Activated naive CD4-positive, alpha-beta T cell treated with anti-CD3 and anti-CD28 coated beads for 36 hours (primary cell): Measurements from ENCODE around the gene DPP6. TPM values are rescaled to one million over a fixed set of nuclear protein-coding genes. Genes with fewer than 3 reads are reported as not detected.

Experiments
- CTCF ChIA-PET: fragments of 350-600 bp; sonication (Branson Sonifier 250); formaldehyde crosslinking; loops from one replicate; lab custom pipeline; 2021; ENCODE audit warnings: antibody characterized with exemption; lab: Charles Lee
- DNase-seq: peaks from one replicate; pipeline ENCODE4 v3.0.0-alpha.2; 2020
- H3K27ac Mint-ChIP-seq: one replicate; pipeline ENCODE4 v1.8.0; 2021; ENCODE audit warnings: mild to moderate bottlenecking, mixed read lengths
- H3K27me3 Mint-ChIP-seq: one replicate; pipeline ENCODE4 v1.8.0; 2021; ENCODE audit warnings: low read depth, mixed read lengths
- H3K36me3 Mint-ChIP-seq: one replicate; pipeline ENCODE4 v1.8.0; 2021; ENCODE audit warnings: low read depth, mixed read lengths
- H3K4me1 Mint-ChIP-seq: one replicate; pipeline ENCODE4 v1.8.0; 2021; ENCODE audit warnings: low read depth, mixed read lengths
- H3K4me3 Mint-ChIP-seq: one replicate; pipeline ENCODE4 v1.8.0; 2021; ENCODE audit warnings: mild to moderate bottlenecking, moderate library complexity, mixed read lengths
- H3K9me3 Mint-ChIP-seq: one replicate; pipeline ENCODE4 v1.8.0; 2021; ENCODE audit warnings: mixed read lengths
- intact Hi-C: fragments of 100-400 bp; cut with micrococcal nuclease; formaldehyde crosslinking; loops from one replicate; pipeline ENCODE4 v1.15.1; 2023
- total RNA-seq, 2 experiments: library from RNA; stranded (reverse); gene quantifications; one replicate each; pipeline ENCODE4 v1.2.3, GENCODE V29; 2021

DPP6 gene
- total RNA-seq, 2 experiments from 2014 or later, result not detected

DNA sequence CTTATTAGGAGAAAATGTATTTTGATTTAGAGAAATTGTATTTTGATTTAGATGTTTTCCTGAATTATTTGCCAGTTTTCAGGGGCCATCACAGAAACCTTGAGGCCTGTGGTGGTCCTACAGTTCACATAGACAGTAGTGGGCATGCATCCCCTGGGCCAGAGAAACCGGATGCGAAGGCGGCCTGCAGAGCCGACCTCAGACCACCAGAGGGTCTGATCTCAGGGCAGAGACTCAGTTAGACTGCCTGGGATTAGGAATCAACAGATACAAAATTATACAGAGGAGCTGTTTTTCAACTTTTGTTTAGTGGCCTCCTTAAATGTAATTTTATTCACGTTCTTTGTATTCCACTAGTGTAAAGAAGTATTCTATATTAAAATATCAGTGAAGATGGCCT lies 792.3 kb downstream of the DPP6 start:
- Mint-ChIP-seq H3K4me3 (no peak overlapping the region), H3K27ac (no peak overlapping the region), H3K4me1 (no peaks in the 10 kb centered on the region), H3K36me3 (no peaks in the 10 kb centered on the region), H3K27me3 (peaks cover 37% of the 10 kb centered on the region), H3K9me3 (no peaks in the 10 kb centered on the region)
- DNase-seq, result no peak
- CTCF ChIA-PET, result interaction anchor here (0.6 to 0.9 kb wide), 2 partner anchors 22 to 70 kb away, joined by 3 to 4 read pairs; no protein-coding TSS in a partner anchor
- intact Hi-C loops, result no loop called here

- intact Hi-C loops, result no loop called here
- H3K36me3 Mint-ChIP-seq, result no peaks in the 10 kb centered on the region
- no peak overlapping the region for H3K27ac Mint-ChIP-seq
- CTCF ChIA-PET, result interaction anchor here (0.6 kb wide), 1 partner anchor 1011 kb away, joined by 5 read pairs; no protein-coding TSS in a partner anchor
- no peaks in the 10 kb centered on the region for H3K9me3 Mint-ChIP-seq
- no peak overlapping the region for H3K4me3 Mint-ChIP-seq
- no peaks in the 10 kb centered on the region for H3K4me1 Mint-ChIP-seq
- H3K27me3 Mint-ChIP-seq, result peaks cover 35% of the 10 kb centered on the region
- DNase-seq, result no peak
These were observed 792.8 kb downstream of the DPP6 start for GRCh38 chr7:154844955-154845354.

DNA sequence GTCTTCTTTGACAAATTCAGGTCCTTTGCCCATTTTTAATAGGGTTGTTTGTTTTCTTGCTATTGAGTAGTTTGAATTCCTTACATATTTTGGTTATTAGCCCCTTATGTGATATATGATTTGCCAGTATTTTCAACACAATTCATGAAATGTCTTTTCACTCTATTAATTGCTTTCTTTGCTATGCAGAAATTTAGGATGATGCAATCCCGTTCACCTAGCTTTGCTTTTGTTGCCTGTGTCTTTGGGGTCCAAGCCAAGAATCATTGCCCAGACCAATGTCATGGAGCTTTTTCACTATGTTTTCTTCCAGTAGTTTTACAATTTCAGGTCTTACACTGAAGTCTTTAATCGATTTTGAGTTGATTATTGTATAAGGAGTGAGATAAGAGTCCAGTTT lies 796.3 kb downstream of the DPP6 start:
- H3K27ac Mint-ChIP-seq, result no peak overlapping the region
- H3K27me3 Mint-ChIP-seq, result peaks cover 26% of the 10 kb centered on the region
- H3K4me1 Mint-ChIP-seq, result no peaks in the 10 kb centered on the region
- no peaks in the 10 kb centered on the region for H3K9me3 Mint-ChIP-seq
- no peak overlapping the region for H3K4me3 Mint-ChIP-seq
- H3K36me3 Mint-ChIP-seq, result no peaks in the 10 kb centered on the region
- intact Hi-C loops, result no loop called here
- no peak for DNase-seq
- CTCF ChIA-PET, result no interaction called here

GRCh38 chr7:154852205-154852604 lies 800.0 kb downstream of the DPP6 start:
- DNase-seq, result no peak
- no peak overlapping the region for H3K4me3 Mint-ChIP-seq
- no peak overlapping the region for H3K27ac Mint-ChIP-seq
- H3K27me3 Mint-ChIP-seq, result peaks cover 17% of the 10 kb centered on the region
- no peaks in the 10 kb centered on the region for H3K9me3 Mint-ChIP-seq
- intact Hi-C loops, result no loop called here
- CTCF ChIA-PET, result no interaction called here
- H3K36me3 Mint-ChIP-seq, result no peaks in the 10 kb centered on the region
- no peaks in the 10 kb centered on the region for H3K4me1 Mint-ChIP-seq

GRCh38 chr7:154853063-154853726 lies 801.0 kb downstream of the DPP6 start:
- H3K4me3 Mint-ChIP-seq, result no peak overlapping the region
- CTCF ChIA-PET, result no interaction called here
- no peak overlapping the region for H3K27ac Mint-ChIP-seq
- no peak for DNase-seq
- no peaks in the 10 kb centered on the region for H3K9me3 Mint-ChIP-seq
- no peaks in the 10 kb centered on the region for H3K36me3 Mint-ChIP-seq
- no peaks in the 10 kb centered on the region for H3K4me1 Mint-ChIP-seq
- H3K27me3 Mint-ChIP-seq, result peaks cover 12% of the 10 kb centered on the region
- intact Hi-C loops, result no loop called here

GRCh38 chr7:154853727-154854095 lies 801.5 kb downstream of the DPP6 start:
- Mint-ChIP-seq H3K4me3 (no peak overlapping the region), H3K27ac (no peak overlapping the region), H3K27me3 (peaks cover 9% of the 10 kb centered on the region), H3K9me3 (no peaks in the 10 kb centered on the region), H3K4me1 (no peaks in the 10 kb centered on the region), H3K36me3 (no peaks in the 10 kb centered on the region)
- intact Hi-C loops, result no loop called here
- CTCF ChIA-PET, result no interaction called here
- no peak for DNase-seq

DNA sequence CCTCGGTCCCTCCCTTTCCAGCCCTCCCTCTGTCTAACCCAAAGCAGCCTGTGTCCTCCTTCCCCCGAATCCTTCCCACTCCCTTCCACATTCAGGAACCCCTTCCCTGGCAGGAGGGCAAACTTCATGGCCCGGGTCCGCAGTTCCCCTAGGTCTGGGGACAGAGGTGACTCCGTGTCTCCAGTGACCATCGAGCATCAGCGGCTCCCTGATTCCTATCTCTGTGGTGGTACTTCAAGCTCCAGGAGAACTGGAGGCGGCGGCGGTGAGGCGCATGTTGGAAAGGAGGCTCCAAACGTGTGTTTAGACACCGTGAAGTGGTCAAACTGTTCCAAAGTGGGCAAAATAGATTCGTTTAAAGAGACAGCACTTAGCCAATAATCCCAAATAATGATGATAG lies 802.6 kb downstream of the DPP6 start:
- intact Hi-C loops, result no loop called here
- CTCF ChIA-PET, result no interaction called here
- no peaks in the 10 kb centered on the region for H3K36me3 Mint-ChIP-seq
- H3K27me3 Mint-ChIP-seq, result peaks cover 4% of the 10 kb centered on the region
- no peaks in the 10 kb centered on the region for H3K9me3 Mint-ChIP-seq
- no peaks in the 10 kb centered on the region for H3K4me1 Mint-ChIP-seq
- H3K4me3 Mint-ChIP-seq, result no peak overlapping the region
- no peak overlapping the region for H3K27ac Mint-ChIP-seq
- DNase-seq, result no peak

DNA sequence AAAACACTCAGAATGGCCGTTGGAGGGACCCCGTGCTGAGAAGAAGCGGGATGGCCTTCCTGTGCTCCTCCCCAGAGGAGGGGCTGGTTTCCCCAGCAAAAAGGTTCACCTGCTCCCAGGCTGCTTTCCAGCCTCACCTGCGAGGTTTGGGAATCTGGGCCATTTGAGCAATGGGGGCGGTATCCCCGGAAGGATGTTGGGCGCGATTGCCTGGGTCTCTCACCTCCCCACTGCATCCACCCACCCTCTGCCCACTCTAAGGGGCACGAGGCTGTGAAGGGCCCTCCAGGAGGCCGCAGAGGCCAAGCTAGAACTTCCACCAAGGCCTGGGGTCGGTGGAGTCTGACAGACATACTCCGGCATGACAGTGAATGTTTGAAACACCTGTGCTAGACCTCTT lies 803.2 kb downstream of the DPP6 start:
- Mint-ChIP-seq H3K27ac (no peak overlapping the region), H3K4me3 (no peak overlapping the region), H3K9me3 (no peaks in the 10 kb centered on the region), H3K4me1 (no peaks in the 10 kb centered on the region), H3K36me3 (no peaks in the 10 kb centered on the region), H3K27me3 (peaks cover 4% of the 10 kb centered on the region)
- intact Hi-C loops, result no loop called here
- no peak for DNase-seq
- CTCF ChIA-PET, result no interaction called here

GRCh38 chr7:154856733-154857132 lies 804.5 kb downstream of the DPP6 start:
- Mint-ChIP-seq H3K4me1 (no peaks in the 10 kb centered on the region), H3K27me3 (peaks cover 6% of the 10 kb centered on the region), H3K36me3 (no peaks in the 10 kb centered on the region), H3K27ac (no peak overlapping the region), H3K9me3 (no peaks in the 10 kb centered on the region), H3K4me3 (no peak overlapping the region)
- no peak for DNase-seq
- CTCF ChIA-PET, result no interaction called here
- intact Hi-C loops, result no loop called here

- no peaks in the 10 kb centered on the region for H3K9me3 Mint-ChIP-seq
- H3K27ac Mint-ChIP-seq, result no peak overlapping the region
- no peaks in the 10 kb centered on the region for H3K4me1 Mint-ChIP-seq
- intact Hi-C loops, result no loop called here
- H3K36me3 Mint-ChIP-seq, result no peaks in the 10 kb centered on the region
- no peak overlapping the region for H3K4me3 Mint-ChIP-seq
- no peak for DNase-seq
- CTCF ChIA-PET, result no interaction called here
- peaks cover 4% of the 10 kb centered on the region for H3K27me3 Mint-ChIP-seq
These were observed 805.0 kb downstream of the DPP6 start for GRCh38 chr7:154857240-154857639.

DNA sequence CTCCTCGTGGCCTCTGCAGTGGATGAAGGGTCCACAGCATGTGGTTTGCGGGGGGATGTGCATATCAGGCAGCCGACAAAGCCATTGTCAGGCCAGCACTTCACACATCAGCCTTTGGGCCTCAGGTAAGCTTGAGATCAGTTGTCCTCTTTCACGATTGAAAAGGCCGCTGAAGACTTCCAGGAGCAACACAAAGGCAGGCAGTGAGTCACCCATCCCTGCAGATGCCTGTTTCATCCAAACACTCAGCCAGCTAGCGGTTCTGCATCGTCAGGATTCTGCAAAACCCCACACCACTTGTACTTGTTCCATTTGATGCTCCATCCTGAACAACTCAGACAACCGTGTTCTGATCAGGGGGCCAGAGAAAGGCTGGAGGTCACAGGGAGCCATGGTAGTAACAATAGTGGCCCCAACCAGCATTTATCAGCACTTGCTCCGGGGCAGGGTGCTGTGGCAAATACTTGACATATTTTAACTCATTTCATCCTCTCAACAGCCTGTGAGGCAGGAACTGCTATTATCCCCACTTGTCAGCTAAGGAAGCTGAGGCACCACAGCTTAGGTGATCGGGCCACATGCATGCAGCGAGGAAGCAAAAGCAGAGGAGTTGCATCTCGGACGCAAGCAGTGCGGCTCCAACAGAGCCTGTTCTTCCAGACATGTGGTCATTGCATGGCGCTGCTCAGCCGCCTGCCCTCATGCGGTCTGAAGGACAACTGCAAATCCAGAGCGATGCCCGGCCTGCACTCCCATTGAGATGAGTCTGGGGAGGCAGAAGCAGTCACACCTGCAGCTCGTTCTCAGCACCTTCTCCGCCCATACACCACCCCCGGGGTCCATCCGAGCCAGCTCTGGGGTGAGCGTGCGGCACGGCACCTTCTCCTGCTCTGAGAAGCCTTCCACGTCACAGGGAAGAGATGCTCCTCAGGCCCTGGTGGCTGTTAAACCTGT lies 805.8 kb downstream of the DPP6 start:
- no peaks in the 10 kb centered on the region for H3K9me3 Mint-ChIP-seq
- no peak overlapping the region for H3K27ac Mint-ChIP-seq
- H3K4me3 Mint-ChIP-seq, result no peak overlapping the region
- no peak for DNase-seq
- peaks cover 4% of the 10 kb centered on the region for H3K27me3 Mint-ChIP-seq
- no peaks in the 10 kb centered on the region for H3K4me1 Mint-ChIP-seq
- CTCF ChIA-PET, result interaction anchor here (0.6 kb wide), 1 partner anchor 11 kb away, joined by 3 read pairs; no protein-coding TSS in a partner anchor
- intact Hi-C loops, result no loop called here
- H3K36me3 Mint-ChIP-seq, result no peaks in the 10 kb centered on the region

GRCh38 chr7:154858836-154859537 lies 806.8 kb downstream of the DPP6 start:
- Mint-ChIP-seq H3K27me3 (peaks cover 1% of the 10 kb centered on the region), H3K4me1 (no peaks in the 10 kb centered on the region), H3K4me3 (no peak overlapping the region), H3K36me3 (no peaks in the 10 kb centered on the region), H3K27ac (no peak overlapping the region), H3K9me3 (no peaks in the 10 kb centered on the region)
- CTCF ChIA-PET, result no interaction called here
- intact Hi-C loops, result no loop called here
- DNase-seq, result no peak
